DND-41 (cell line): ENCODE data around the gene NUCB2.

Experiments
- CTCF ChIP-seq: IDR thresholded peaks from 2 replicates; pipeline ENCODE4 v1.5.1; 2012; ENCODE audit warnings: borderline replicate concordance, low read length, moderate library complexity, mild to moderate bottlenecking; ENCODE audit not compliant: poor library complexity, severe bottlenecking; ENCODE audit errors: extremely low read depth
- EZH2 ChIP-seq: IDR thresholded peaks from 3 replicates; pipeline ENCODE4 v1.6.1; 2012; ENCODE audit warnings: borderline replicate concordance, low read depth, mild to moderate bottlenecking, moderate library complexity, low read length, inconsistent platforms; ENCODE audit not compliant: severe bottlenecking

DNA sequence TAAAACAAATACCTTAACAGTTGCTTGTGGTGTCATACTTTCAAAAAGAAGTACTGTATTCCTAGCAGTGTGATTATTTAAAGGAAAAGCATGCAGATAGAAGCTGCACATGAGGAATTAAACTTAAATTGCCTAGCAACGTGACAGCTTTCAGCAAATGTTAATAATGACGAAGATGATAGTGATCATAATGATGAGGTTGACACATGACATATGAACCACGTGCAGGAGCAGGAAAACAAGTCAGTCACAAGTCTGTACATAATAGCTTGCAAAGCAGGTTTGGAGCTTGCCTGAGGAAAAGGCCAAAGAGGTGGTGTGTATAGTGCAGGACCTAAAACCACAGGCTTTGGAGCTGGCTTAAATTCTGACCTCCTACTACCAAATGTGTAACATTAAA is 38.2 kb upstream of the NUCB2 start:
- no peak for TF ChIP-seq CTCF
- no peak for TF ChIP-seq EZH2
